GM21515 (cell line): ENCODE data around the gene TMEM61.

Experiments used
- ATAC-seq: cut with Tn5 transposase; IDR thresholded peaks from one replicate; pipeline ENCODE4 v1.9.1; 2021; ENCODE audit not compliant: unreplicated experiment

The TMEM61 gene

DNA sequence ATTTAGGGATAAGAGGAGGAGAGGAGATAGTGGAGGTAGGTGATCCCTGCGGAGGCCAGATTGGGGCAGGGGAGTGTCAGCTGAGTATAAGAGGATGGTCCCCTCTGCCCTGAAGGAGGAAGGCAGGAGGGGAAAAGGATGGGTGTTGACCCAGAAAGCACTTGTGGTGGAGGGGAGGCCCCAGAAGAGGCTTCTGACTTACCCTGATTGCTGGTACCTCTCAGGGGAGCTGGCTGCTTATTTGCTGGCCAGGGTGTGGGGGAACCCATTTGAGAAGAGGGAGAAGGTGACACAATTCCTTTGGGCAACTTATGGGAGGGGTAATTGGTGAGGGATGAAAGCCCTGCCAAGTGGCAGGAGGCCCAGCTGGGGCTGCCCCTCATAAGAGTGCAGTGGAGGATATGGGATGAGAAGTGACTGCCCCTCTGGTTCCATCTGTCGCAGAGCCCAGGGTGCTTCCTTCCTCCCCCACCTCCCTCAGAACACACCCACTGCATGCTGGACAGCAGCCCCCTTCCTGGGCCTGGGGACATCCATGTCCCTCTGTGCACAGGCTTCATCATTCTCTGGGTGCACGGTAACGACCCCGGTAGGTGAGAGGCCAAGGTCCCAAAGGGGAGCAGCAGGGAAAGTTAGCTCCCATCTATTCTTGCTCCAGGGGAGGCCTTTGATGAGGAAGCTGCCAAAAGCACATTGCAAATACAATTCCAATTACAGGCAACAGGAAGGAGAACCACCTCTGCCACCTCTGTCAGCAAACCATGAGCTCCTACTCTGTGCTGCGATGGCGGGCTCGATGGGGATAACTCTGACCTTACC lies 57.5 kb downstream of the TMEM61 start:
- no peak for ATAC-seq

DNA sequence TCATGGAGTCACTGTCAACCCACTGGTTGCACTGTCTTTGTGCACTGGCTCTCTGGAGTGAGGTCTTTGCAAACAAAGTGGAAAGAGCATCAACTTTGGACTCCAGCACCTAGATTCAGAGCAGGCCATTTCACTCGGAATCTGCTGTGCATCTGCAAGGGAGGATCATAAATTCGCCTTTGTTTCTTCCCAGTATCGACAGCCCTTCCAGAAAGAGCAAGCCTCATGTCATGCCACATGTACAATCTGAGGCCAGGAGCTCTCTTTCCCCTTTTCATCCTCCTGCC lies 58.1 kb downstream of the TMEM61 start:
- no peak for ATAC-seq

DNA sequence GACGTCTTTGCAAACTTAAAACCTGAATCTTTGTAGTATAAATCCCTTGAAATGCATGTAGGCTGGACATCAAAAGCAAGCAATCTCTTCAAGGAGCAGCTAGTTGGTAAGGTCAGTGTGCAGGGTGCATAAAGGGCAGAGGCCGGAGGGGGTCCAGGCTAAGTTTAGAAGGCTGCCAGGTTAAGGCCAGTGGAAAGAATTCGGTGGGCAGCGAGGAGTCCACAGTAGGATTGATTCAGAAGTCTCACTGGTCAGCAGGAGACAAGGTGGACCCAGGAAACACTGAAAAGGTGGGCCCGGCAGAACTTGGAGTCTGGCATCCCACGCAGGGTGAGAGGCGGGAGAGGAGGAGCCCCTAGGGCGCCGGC lies 58.5 kb downstream of the TMEM61 start:
- no peak for ATAC-seq

DNA sequence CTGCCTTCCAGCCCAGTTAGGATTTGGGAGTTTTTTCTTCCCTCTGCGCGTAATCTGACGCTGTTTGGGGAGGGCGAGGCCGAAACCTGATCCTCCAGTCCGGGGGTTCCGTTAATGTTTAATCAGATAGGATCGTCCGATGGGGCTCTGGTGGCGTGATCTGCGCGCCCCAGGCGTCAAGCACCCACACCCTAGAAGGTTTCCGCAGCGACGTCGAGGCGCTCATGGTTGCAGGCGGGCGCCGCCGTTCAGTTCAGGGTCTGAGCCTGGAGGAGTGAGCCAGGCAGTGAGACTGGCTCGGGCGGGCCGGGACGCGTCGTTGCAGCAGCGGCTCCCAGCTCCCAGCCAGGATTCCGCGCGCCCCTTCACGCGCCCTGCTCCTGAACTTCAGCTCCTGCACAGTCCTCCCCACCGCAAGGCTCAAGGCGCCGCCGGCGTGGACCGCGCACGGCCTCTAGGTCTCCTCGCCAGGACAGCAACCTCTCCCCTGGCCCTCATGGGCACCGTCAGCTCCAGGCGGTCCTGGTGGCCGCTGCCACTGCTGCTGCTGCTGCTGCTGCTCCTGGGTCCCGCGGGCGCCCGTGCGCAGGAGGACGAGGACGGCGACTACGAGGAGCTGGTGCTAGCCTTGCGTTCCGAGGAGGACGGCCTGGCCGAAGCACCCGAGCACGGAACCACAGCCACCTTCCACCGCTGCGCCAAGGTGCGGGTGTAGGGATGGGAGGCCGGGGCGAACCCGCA lies 59.1 kb downstream of the TMEM61 start, which contains the start of gene PCSK9:
Gene PCSK9, plus strand, starts transcription at position 207 of the 741 bp plus-strand sequence. Its CDS starts 290 bp downstream, at position 497.
- ATAC-seq: no peak

DNA sequence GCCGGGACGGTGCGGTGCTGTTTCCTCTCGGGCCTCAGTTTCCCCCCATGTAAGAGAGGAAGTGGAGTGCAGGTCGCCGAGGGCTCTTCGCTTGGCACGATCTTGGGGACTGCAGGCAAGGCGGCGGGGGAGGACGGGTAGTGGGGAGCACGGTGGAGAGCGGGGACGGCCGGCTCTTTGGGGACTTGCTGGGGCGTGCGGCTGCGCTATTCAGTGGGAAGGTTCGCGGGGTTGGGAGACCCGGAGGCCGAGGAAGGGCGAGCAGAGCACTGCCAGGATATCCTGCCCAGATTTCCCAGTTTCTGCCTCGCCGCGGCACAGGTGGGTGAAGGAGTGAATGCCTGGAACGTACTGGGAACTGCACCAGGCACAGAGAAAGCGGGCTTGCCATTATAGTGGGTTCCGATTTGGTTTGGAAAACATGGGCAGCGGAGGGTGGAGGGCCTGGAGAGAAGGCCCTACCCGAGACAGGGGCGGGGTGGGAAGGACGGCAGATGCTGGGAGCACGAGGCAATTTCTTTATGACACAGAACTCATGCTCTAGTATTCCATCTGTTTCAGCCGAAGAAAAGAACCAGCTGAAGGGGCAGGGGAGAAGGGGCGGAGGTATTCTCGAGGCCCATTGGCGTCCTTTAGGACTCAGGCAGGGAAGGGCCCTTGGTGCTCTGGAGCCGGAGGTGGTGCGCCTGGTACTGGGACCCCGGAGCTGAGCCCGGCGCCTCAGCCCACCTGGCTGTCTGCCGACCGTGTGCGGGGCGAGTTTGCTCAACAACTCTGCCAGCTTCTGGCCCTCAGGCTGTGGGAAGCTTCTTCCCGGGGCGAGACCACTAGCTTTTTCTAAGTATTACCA lies 59.9 kb downstream of the TMEM61 start:
- no peak for ATAC-seq

DNA sequence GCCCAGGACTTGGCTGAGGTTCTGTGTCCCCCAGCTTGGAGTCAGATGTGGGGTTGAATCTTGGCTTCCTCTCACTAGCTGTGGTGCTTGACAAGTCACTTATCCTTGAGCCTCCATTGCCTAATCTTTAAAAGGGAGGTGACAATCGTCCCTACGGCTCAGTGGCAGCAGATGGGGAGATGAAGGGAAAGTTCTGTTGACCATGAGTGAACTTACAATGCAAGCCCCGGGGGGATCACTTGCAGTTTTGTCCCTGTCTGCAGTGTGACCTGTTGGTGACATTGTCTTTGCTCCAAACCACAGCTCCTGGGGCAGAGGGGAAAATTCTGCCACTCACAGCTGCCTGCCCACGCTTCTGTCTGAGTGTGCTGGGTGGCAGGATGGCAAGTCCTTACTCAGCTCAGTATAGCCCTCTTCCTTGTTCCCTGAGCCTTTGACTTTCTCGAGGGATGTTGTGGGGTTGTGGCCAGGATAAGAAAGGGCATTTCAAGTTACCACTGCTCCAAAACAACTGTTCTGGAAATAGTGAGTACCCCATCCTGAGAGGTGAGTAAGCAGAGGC lies 60.6 kb downstream of the TMEM61 start:
- no peak for ATAC-seq

DNA sequence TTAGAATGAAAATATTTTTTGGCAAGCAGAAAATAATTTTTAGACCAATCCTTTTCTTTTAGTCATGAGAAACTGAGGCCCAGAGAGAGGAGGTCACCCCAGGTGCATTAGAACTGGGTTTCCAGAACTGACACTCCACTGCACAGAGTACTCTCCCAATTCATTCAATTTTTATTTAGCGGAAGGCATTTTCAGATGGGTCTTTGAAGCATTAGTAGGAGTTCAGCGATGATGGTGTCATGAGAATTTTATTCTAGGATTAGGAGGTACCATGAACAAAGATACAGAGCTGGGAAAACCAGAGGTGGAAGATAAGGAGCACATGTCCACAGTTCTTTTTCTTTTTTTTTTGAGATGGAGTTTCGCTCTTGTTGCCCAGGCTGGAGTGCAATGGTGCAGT lies 61.2 kb downstream of the TMEM61 start:
- ATAC-seq: no peak
